Sciatic nerve (tissue), 2 donors: Measurements from ENCODE around the gene JARID2. TPM values are rescaled to one million over a fixed set of nuclear protein-coding genes. Genes with fewer than 3 reads are reported as not detected.

ENCODE experiments used
- ATAC-seq: fragments of 200-7000 bp; cut with Tn5 transposase; one replicate; pipeline ENCODE4 v1.9.1; 2020; ENCODE audit warnings: mild to moderate bottlenecking, moderate library complexity
- DNase-seq: peaks from one replicate; pipeline ENCODE4 v3.0.0-alpha.2; 2020; ENCODE audit warnings: low spot score
- intact Hi-C: fragments of 100-400 bp; cut with DNase I; formaldehyde crosslinking; loops from one replicate; pipeline ENCODE4 v1.14.2; 2022
- total RNA-seq: library from RNA; stranded (reverse); fragmentation: NEBNext Ultra II Directional; extraction: Animal tissue kit (Norgen Biotek cat#: 25700); gene quantifications from one replicate; pipeline ENCODE4 v1.2.1, GENCODE V29; 2021
- donor health status: DM: no; HTN: no; CAD: no.
- donor health status: DM: no; HTN: no; CAD: no.

JARID2 gene
- total RNA-seq, 1 donor from 2014 or later: 12.7 TPM

- intact Hi-C loops: no loop called here
- DNase-seq (no peak), ATAC-seq (no peak)
Observed at GRCh38 chr6:15361197-15361596, 115.3 kb downstream of the JARID2 start.

DNA sequence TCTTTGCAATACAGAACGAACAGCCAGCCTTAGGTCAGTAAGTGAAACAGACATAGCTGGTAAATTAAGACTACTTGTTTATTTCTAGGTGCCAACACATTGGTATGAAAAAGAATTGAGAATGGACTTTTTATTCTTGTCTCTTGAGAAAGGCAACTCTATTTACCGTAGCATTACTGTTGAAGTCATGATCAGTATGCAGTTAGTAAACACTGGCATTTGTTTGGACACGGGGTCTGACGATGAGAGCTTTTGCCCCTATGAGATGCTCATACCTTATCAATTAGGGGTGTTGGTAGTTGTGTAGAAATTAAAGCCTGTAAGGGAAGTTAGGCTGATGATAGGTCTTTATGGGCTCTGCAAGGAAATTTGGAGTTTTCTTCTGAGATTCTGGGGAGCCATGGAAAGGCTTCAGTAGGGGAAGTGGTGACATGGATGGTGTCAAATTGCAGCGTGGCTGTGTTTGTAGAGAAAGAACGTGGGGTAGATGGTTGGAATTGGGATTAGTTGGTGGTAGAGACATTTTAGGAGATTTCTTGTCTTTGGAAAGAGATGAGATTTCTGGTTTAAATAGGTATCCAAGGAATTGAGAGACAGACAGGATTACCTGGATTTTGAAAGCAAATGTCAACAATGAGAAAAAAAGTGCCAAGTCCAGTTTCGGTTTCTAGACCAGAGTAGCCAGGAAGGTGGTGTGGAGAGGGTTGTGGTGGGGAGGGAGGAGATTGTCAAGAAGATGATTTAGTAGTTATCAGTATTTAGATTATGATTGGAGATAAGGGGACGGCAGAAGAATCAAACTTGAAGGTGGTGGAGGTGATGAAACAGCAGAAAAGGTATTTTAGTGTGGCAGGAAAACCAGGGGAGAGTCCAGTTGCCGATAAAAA, 116.6 kb downstream of the JARID2 start:
- DNase-seq (no peak), ATAC-seq (no peak)
- intact Hi-C loops: no loop called here

- no peak for ATAC-seq
- intact Hi-C loops: no loop called here
- DNase-seq: no peak
Observed at GRCh38 chr6:15363164-15363522, 117.3 kb downstream of the JARID2 start.

GRCh38 chr6:15363523-15364400, 117.9 kb downstream of the JARID2 start:
- no peak for ATAC-seq
- intact Hi-C loops: no loop called here
- no peak for DNase-seq

- ATAC-seq: no peak
- DNase-seq: no peak
- intact Hi-C loops: no loop called here
Observed at GRCh38 chr6:15364401-15365037, 118.7 kb downstream of the JARID2 start.

GRCh38 chr6:15365273-15365687, 119.4 kb downstream of the JARID2 start:
- intact Hi-C loops: no loop called here
- ATAC-seq: peak; percentile 86
- peak; percentile 84 for DNase-seq

DNA sequence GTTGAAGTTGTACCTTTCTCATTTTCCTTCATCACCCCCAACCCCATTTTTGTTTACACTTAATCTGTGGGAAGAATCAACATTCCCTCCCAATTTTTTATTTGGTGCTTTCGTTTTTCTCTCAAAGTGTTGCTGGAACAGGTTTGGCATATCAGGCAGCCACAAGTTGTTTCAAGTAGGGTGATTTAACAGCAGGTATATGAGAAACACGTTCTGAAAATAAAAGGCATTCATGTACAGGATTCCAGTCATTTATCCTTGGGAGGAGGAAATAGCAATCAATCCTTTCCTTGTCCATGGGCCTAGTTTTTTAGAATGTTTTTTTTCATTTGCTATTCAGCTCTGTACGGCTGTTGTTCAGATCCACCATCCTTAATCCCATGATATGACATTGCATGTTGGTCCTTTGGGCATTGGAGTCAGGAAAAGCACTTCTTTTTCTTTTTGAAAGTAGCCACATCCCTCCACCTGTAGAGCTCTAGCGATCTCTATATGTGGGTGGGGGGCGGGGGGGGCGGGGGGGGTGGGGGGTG, 120.2 kb downstream of the JARID2 start:
- ATAC-seq (no peak), DNase-seq (no peak)
- intact Hi-C loops: no loop called here

- intact Hi-C loops: loop anchor here (1.0 kb wide), 1 partner anchor 25 kb away; no protein-coding TSS in a partner anchor
- no peak for ATAC-seq
- no peak for DNase-seq
Observed at GRCh38 chr6:15366879-15367278, 121.0 kb downstream of the JARID2 start.

GRCh38 chr6:15368186-15368585, 122.3 kb downstream of the JARID2 start:
- intact Hi-C loops: no loop called here
- DNase-seq (no peak), ATAC-seq (peak; percentile 50)

- ATAC-seq (no peak), DNase-seq (no peak)
- intact Hi-C loops: no loop called here
Observed at GRCh38 chr6:15368873-15369272, 123.0 kb downstream of the JARID2 start.

GRCh38 chr6:15369838-15370237, 124.0 kb downstream of the JARID2 start:
- ATAC-seq (peak; percentile 8), DNase-seq (no peak)
- intact Hi-C loops: no loop called here

GRCh38 chr6:15370733-15371671, 125.1 kb downstream of the JARID2 start:
- ATAC-seq: no peak
- intact Hi-C loops: no loop called here
- DNase-seq: no peak

- intact Hi-C loops: no loop called here
Observed at GRCh38 chr6:15372932-15373331, 127.1 kb downstream of the JARID2 start.

DNA sequence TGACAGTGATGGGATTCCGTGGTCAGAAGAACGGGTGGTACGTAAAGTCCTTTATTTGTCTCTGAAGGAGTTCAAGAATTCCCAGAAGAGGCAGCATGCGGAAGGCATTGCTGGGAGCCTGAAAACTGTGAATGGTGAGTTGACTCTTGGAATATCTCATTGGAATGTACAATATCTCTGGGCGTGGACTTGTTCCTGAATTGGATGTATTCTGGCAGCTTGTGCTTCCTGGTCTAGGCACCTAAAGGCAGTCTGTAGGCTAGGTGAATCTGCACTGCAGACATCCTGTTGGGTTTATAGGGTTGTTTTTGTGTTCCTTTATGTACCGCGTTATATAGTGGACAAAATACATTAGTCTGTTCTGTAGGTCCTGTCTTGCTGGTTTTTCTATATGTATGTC, 128.2 kb downstream of the JARID2 start:
- intact Hi-C loops: no loop called here
- DNase-seq (no peak), ATAC-seq (no peak)

More at GRCh38 chr6:15372932-15373331, 127.1 kb downstream of the JARID2 start:
- DNase-seq (no peak), ATAC-seq (no peak)

DNA sequence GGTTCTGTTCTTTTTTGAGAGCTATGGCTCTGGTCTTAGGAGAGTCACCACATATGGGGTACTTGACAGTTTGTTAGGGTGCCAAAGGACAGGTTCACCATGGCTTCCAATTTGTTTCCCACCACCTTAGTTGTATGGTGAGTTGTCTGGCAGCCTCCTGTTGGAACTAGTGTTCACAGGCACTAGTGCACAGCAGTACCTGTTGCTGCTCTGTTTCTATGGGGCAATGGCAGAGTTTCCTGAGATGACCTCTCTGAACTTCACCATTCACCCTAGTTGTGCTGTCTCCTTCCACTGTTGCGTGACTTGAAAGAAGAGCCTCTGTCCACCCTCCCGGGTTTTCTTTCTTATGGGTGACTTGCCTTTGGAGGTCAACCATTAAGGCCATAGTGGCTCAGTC, 129.1 kb downstream of the JARID2 start:
- no peak for DNase-seq
- no peak for ATAC-seq
- intact Hi-C loops: no loop called here

DNA sequence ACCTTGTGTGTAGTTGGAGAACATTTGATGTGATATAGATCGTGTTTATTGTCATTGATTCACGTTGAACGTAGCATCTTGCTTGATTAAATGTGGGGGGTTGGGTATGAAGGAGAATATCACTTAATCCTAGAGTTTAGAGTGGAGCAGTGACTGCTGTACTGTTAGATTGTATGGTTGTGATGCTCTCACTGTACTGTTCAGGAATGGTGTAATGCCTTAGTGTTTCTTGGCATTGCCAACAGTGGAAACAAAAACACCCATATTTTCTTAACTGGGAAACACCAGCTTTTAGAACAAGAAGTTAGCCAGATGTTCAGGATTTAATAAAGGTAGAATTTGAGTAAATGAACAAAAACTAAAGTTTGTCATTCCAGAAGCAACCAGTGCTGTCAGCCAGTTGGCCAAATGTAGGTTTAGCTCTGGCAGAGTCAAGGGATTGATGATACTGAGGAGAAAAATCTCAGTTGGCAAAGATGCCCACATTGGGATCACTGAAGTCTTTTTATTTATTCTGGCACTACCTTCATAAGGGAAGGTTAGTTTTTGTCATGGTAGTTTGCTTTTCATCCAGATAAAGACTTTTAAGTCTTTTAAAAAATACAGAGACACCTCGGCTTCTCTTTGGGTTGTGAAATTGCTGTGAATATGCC, 129.9 kb downstream of the JARID2 start:
- DNase-seq (no peak), ATAC-seq (peak; percentile 53)
- intact Hi-C loops: no loop called here

DNA sequence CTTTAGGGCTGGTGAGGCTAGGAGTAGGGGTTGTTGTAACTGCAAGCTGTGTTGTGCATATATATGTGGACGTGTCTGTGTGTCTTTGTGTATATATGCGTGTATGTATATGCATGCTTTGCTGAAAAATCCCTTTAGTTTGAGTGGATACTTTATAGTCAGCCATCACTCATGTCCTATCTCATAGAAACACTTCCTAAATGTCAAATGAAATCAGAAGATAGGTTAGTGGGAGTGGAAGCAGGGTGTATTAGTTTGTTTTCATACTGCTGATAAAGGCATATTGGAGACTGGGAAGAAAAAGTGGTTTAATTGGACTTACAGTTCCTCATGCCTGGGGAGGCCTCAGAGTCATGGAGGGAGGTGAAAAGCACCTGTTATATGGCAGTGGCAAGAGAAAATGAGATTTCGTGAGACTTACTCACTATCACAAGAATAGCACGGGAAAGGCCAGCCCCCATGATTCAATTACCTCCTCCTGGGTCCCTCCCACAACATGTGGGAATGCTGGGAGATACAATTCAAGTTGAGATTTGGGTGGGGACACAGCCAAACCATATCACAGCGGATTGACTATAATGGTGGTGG, 131.1 kb downstream of the JARID2 start:
- DNase-seq: no peak
- no peak for ATAC-seq
- intact Hi-C loops: no loop called here
